ENCODE measurements around the gene C16orf46.

Gene C16orf46

GRCh38 chr16:81035398-81035974 is 41.6 kb downstream of the C16orf46 start, which contains the start of gene ATMIN:
TSS of gene ATMIN (plus strand) at chr16:81035842. CDS start at chr16:81035871, 29 bp downstream.
- in situ Hi-C loops (cut with MboI; ENCODE audit: low pct_unique_long_range_greater_than_20kb, low sequenced_read_pairs, unreplicated experiment), result no loop called here
- TF ChIP-seq CTCF (IDR thresholded peaks at IDR 0.05; ENCODE audit: extremely low read depth, insufficient read depth, missing control alignments), result peak; percentile 100
- DNase-seq (ENCODE audit: low spot score), result peak; percentile 98

- in situ Hi-C loops (cut with MboI; ENCODE audit: low pct_unique_long_range_greater_than_20kb, low sequenced_read_pairs, unreplicated experiment), result no loop called here
- DNase-seq (ENCODE audit: low spot score), result no peak
- no peak for TF ChIP-seq CTCF (IDR thresholded peaks at IDR 0.05; ENCODE audit: extremely low read depth, insufficient read depth, missing control alignments)
These were observed 47.0 kb downstream of the C16orf46 start for GRCh38 chr16:81029930-81030604.

- no peak for DNase-seq (ENCODE audit: low spot score)
- in situ Hi-C loops (cut with MboI; ENCODE audit: low pct_unique_long_range_greater_than_20kb, low sequenced_read_pairs, unreplicated experiment), result no loop called here
- no peak for TF ChIP-seq CTCF (IDR thresholded peaks at IDR 0.05; ENCODE audit: extremely low read depth, insufficient read depth, missing control alignments)
These were observed 50.6 kb downstream of the C16orf46 start for GRCh38 chr16:81026429-81026828.

GRCh38 chr16:81018496-81018895 is 58.5 kb downstream of the C16orf46 start:
- in situ Hi-C loops (cut with MboI; ENCODE audit: low pct_unique_long_range_greater_than_20kb, low sequenced_read_pairs, unreplicated experiment), result no loop called here
- DNase-seq (ENCODE audit: low spot score), result no peak
- no peak for TF ChIP-seq CTCF (IDR thresholded peaks at IDR 0.05; ENCODE audit: extremely low read depth, insufficient read depth, missing control alignments)

GRCh38 chr16:81014672-81015071 is 62.4 kb downstream of the C16orf46 start:
- no peak for DNase-seq (ENCODE audit: low spot score)
- in situ Hi-C loops (cut with MboI; ENCODE audit: low pct_unique_long_range_greater_than_20kb, low sequenced_read_pairs, unreplicated experiment), result no loop called here
- no peak for TF ChIP-seq CTCF (IDR thresholded peaks at IDR 0.05; ENCODE audit: extremely low read depth, insufficient read depth, missing control alignments)

- in situ Hi-C loops (cut with MboI; ENCODE audit: low pct_unique_long_range_greater_than_20kb, low sequenced_read_pairs, unreplicated experiment), result no loop called here
- DNase-seq (ENCODE audit: low spot score), result no peak
- no peak for TF ChIP-seq CTCF (IDR thresholded peaks at IDR 0.05; ENCODE audit: extremely low read depth, insufficient read depth, missing control alignments)
These were observed 64.1 kb downstream of the C16orf46 start for GRCh38 chr16:81012974-81013373.
